SK-N-SH (cell line): Measurements from ENCODE around the gene HECW1. TPM values are rescaled to one million over a fixed set of nuclear protein-coding genes. Genes with fewer than 3 reads are reported as not detected.

ENCODE experiments used
- CTCF ChIA-PET: fragments of 300-600, 350-600 bp; formaldehyde crosslinking; extraction: SDS; loops from one replicate; lab custom pipeline; 2021; lab: Yijun Ruan, JAX
- POLR2A ChIA-PET: fragments of 350-600 bp; sonication (Branson Sonifier 250); formaldehyde crosslinking; extraction: SDS; loops from one replicate; lab custom pipeline; 2020; ENCODE audit warnings: antibody characterized with exemption, inconsistent platforms; lab: Yijun Ruan, JAX
- DNase-seq: peaks from one replicate; pipeline ENCODE4 v3.0.0; 2012
- H2AFZ ChIP-seq: fragments of 200-600 bp; sonication (generic); 2 replicates; pipeline ENCODE4 v1.8.1; 2016; ENCODE audit warnings: antibody characterized with exemption, mild to moderate bottlenecking, low read depth
- H3F3A ChIP-seq: fragments of 200-600 bp; sonication (generic); replicated peaks from 2 replicates; pipeline ENCODE3; 2016; ENCODE audit warnings: antibody characterized with exemption, mild to moderate bottlenecking; ENCODE audit not compliant: insufficient read depth
- H3K27ac ChIP-seq, 2 experiments: fragments of 200-500 bp in 1 of 2; fragments of 200-600 bp in 1 of 2; sonication (Bioruptor generic) in 1 of 2; sonication (generic), shearing (Covaris generic) in 1 of 2; 2 replicates each; pipeline versions ENCODE4 v1.5.1 to v1.6.1; 2014 to 2016; ENCODE audit warnings: low read depth in 2 of 2, inconsistent platforms in 1 of 2, low read length in 1 of 2, mild to moderate bottlenecking in 1 of 2, mixed read lengths in 1 of 2
- H3K27me3 ChIP-seq: fragments of 200-600 bp; sonication (generic), shearing (Covaris generic); 2 replicates; pipeline ENCODE4 v1.6.1; 2016; ENCODE audit warnings: mixed run types; ENCODE audit not compliant: insufficient read depth
- H3K36me3 ChIP-seq, 2 experiments: fragments of 200-500 bp in 1 of 2; fragments of 200-600 bp in 1 of 2; sonication (Bioruptor generic) in 1 of 2; sonication (generic) in 1 of 2; replicated peaks in 1 of 2; 2 replicates each; pipeline versions ENCODE3 to v1.5.1; 2014 to 2016; ENCODE audit warnings: low read length in 1 of 2, mild to moderate bottlenecking in 1 of 2; ENCODE audit not compliant: insufficient read depth in 2 of 2, control insufficient read depth in 1 of 2
- H3K4me1 ChIP-seq, 2 experiments: fragments of 200-500 bp in 1 of 2; fragments of 200-600 bp in 1 of 2; sonication (Bioruptor generic) in 1 of 2; sonication (generic), shearing (Covaris generic) in 1 of 2; 2 replicates each; pipeline versions ENCODE4 v1.5.1 to v1.6.1; 2014 to 2016; ENCODE audit warnings: low read depth in 1 of 2, low read length in 1 of 2, mixed run types in 1 of 2; ENCODE audit not compliant: insufficient read depth in 2 of 2, control insufficient read depth in 1 of 2
- H3K4me2 ChIP-seq: fragments of 200-600 bp; sonication (generic), shearing (Covaris generic); 2 replicates; pipeline ENCODE4 v1.6.1; 2017; ENCODE audit warnings: mixed run types
- H3K4me3 ChIP-seq, 2 experiments: fragments of 200-500 bp in 1 of 2; fragments of 200-600 bp in 1 of 2; sonication (Bioruptor generic) in 1 of 2; sonication (generic), shearing (Covaris generic) in 1 of 2; 2 replicates each; pipeline versions ENCODE4 v1.5.1 to v1.8.1; 2014 to 2016; ENCODE audit warnings: low read depth in 2 of 2, inconsistent platforms in 1 of 2, low read length in 1 of 2, mild to moderate bottlenecking in 1 of 2, mixed read lengths in 1 of 2, moderate library complexity in 1 of 2
- H3K79me2 ChIP-seq: fragments of 200-600 bp; sonication (generic); 2 replicates; pipeline ENCODE4 v1.8.1; 2017; ENCODE audit warnings: mild to moderate bottlenecking; ENCODE audit not compliant: insufficient read depth
- H3K9ac ChIP-seq: fragments of 200-600 bp; sonication (generic); 2 replicates; pipeline ENCODE4 v1.6.1; 2017; ENCODE audit warnings: mixed run types
- H3K9me2 ChIP-seq: fragments of 200-600 bp; sonication (generic); 2 replicates; pipeline ENCODE4 v1.6.1; 2017; ENCODE audit warnings: mixed run types
- H3K9me3 ChIP-seq: fragments of 200-600 bp; sonication (generic); 2 replicates; pipeline ENCODE4 v1.6.1; 2017; ENCODE audit warnings: mixed run types, mild to moderate bottlenecking, moderate library complexity
- H4K20me1 ChIP-seq: fragments of 200-600 bp; sonication (generic); 2 replicates; pipeline ENCODE4 v1.6.1; 2017; ENCODE audit warnings: mild to moderate bottlenecking, mixed run types; ENCODE audit not compliant: insufficient read depth
- CHD2 ChIP-seq: fragments of 150-350 bp; IDR thresholded peaks from 2 replicates; pipeline ENCODE4 v1.6.1; 2018; ENCODE audit warnings: low read length; ENCODE audit not compliant: partially characterized antibody
- CTCF ChIP-seq: fragments of 200-600 bp; sonication (generic); IDR thresholded peaks from 2 replicates; pipeline ENCODE4 v1.6.1; 2017; ENCODE audit warnings: antibody characterized with exemption, mild to moderate bottlenecking, moderate library complexity
- ELF1 ChIP-seq: IDR thresholded peaks from 2 replicates; pipeline ENCODE4 v1.4.0; 2012
- EP300 ChIP-seq, 2 experiments: IDR thresholded peaks; 2 replicates each; pipeline versions ENCODE4 v1.4.0 to v1.6.1; 2012; ENCODE audit warnings: borderline replicate concordance in 1 of 2, low read depth in 1 of 2, low read length in 1 of 2
- EZH2phosphoT487 ChIP-seq: fragments of 200-600 bp; sonication (generic); IDR thresholded peaks from 2 replicates; pipeline ENCODE4 v1.6.1; 2017; ENCODE audit warnings: low read depth, mixed run types, mild to moderate bottlenecking, antibody characterized with exemption, moderate library complexity, borderline replicate concordance
- FOSL2 ChIP-seq: IDR thresholded peaks from 2 replicates; pipeline ENCODE4 v1.4.0; 2012; ENCODE audit warnings: low read depth, mild to moderate bottlenecking, moderate library complexity, borderline replicate concordance
- FOXJ3 ChIP-seq: sonication (generic); formaldehyde crosslinking; IDR thresholded peaks from 2 replicates; pipeline ENCODE4 v1.5.1; 2020; ENCODE audit warnings: mild to moderate bottlenecking, missing genetic modification reagents
- GABPA ChIP-seq: IDR thresholded peaks from 2 replicates; pipeline ENCODE4 v1.4.0; 2012; ENCODE audit warnings: low read depth, mild to moderate bottlenecking
- JUND ChIP-seq: IDR thresholded peaks from 2 replicates; pipeline ENCODE4 v1.4.0; 2012
- MEF2A ChIP-seq: IDR thresholded peaks from 2 replicates; pipeline ENCODE4 v1.4.0; 2012; ENCODE audit warnings: low read depth, borderline replicate concordance
- MXI1 ChIP-seq: IDR thresholded peaks from 2 replicates; pipeline ENCODE4 v1.6.1; 2012; ENCODE audit warnings: mild to moderate bottlenecking, low read depth, low read length, improper control_type of control experiment
- NFIC ChIP-seq: IDR thresholded peaks from 2 replicates; pipeline ENCODE4 v1.4.0; 2012; ENCODE audit warnings: borderline replicate concordance
- POLR2AphosphoS5 ChIP-seq: IDR thresholded peaks from 2 replicates; pipeline ENCODE4 v1.6.1; 2012; ENCODE audit warnings: low read depth, low read length
- RAD21 ChIP-seq: IDR thresholded peaks from 2 replicates; pipeline ENCODE4 v1.6.1; 2012; ENCODE audit warnings: mild to moderate bottlenecking, low read length
- RCOR1 ChIP-seq: fragments of 150-350 bp; IDR thresholded peaks from 2 replicates; pipeline ENCODE4 v1.6.1; 2017; ENCODE audit warnings: antibody characterized with exemption, low read length
- RFX5 ChIP-seq: IDR thresholded peaks from 2 replicates; pipeline ENCODE4 v1.6.1; 2012; ENCODE audit warnings: mild to moderate bottlenecking, improper control_type of control experiment, low read length
- RXRA ChIP-seq: IDR thresholded peaks from 2 replicates; pipeline ENCODE4 v1.4.0; 2012; ENCODE audit warnings: low read depth, mild to moderate bottlenecking, borderline replicate concordance
- TAF1 ChIP-seq: IDR thresholded peaks from 2 replicates; pipeline ENCODE4 v1.6.1; 2012; ENCODE audit warnings: low read depth, mild to moderate bottlenecking, low read length, moderate library complexity, borderline replicate concordance
- TCF12 ChIP-seq: IDR thresholded peaks from 2 replicates; pipeline ENCODE4 v1.4.0; 2012
- TEAD4 ChIP-seq: IDR thresholded peaks from 2 replicates; pipeline ENCODE4 v1.4.0; 2012; ENCODE audit warnings: mild to moderate bottlenecking, borderline replicate concordance; ENCODE audit not compliant: insufficient read depth
- USF2 ChIP-seq: fragments of 150-350 bp; IDR thresholded peaks from 2 replicates; pipeline ENCODE4 v1.6.1; 2017; ENCODE audit warnings: antibody characterized with exemption, low read length, low read depth, borderline replicate concordance
- WGBS: methylation state at CpG from one replicate; pipeline ENCODE4 v1.1.6; 2017; ENCODE audit warnings: low lambda C conversion rate; 5-methylcytosine and 5-hydroxymethylcytosine counted together
- polyA plus RNA-seq, 3 experiments: library from polyadenylated mRNA; depleted of rRNA; stranded (reverse); fragments of >200 nt; gene quantifications; 2 replicates each; pipeline ENCODE4 v1.2.3, GENCODE V29; 2012
- TF ChIP-seq, protein P1 (sequence below): IDR thresholded peaks from 2 replicates; pipeline ENCODE4 v1.4.0; 2012; ENCODE audit warnings: low read depth, borderline replicate concordance

The HECW1 gene
- polyA plus RNA-seq, 1 of the 3 experiments (the other 2 are of a cell fraction) = not detected

DNA sequence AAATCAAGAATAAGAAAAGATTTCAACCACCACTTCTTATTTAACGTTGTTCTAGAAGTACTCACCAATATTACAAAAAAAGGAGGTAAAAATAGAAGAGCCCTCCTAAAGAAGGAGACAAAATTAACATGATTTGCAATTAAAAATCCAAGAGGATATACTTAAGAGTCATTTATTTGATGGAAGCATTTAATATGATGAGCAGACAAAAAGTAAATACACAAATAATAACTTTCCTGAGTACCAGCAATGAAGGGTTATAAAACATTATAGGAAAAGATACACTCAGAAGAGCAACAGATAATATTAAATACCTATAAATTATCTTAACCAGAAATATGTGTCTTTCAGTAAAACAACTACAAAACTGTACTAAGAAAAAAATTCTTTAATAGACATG lies 363.5 kb downstream of the HECW1 start:
- POLR2A ChIA-PET = no interaction called here

GRCh38 chr7:43476896-43477295 lies 364.4 kb downstream of the HECW1 start:
- H3K4me1 ChIP-seq = peaks cover 0 to 3% of the 10 kb centered on the region in 2 experiments; a peak in 1 of 4 replicates
- 94% methylated on average over 2 of the region's 2 CpGs for WGBS
- no peaks in the 10 kb centered on the region for H3K9me3 ChIP-seq
- H3K36me3 ChIP-seq = no peaks in the 10 kb centered on the region
- no peaks in the 10 kb centered on the region for H3K9me2 ChIP-seq
- H3F3A ChIP-seq = peaks cover under 1% of the 10 kb centered on the region
- H3K4me2 ChIP-seq = no peak overlapping the region
- H3K9ac ChIP-seq = no peak overlapping the region
- no peak overlapping the region for H3K27ac ChIP-seq
- H2AFZ ChIP-seq = no peak overlapping the region
- no peaks in the 10 kb centered on the region; the same call in 1 of the 2 replicates for H4K20me1 ChIP-seq
- no peaks in the 10 kb centered on the region for H3K79me2 ChIP-seq
- DNase-seq = no peak
- ChIA-PET POLR2A (no interaction called here), CTCF (interaction anchor here (1.3 kb wide), 1 partner anchor 22 kb away, joined by 4 read pairs; no protein-coding TSS in a partner anchor)
- H3K4me3 ChIP-seq = no peak overlapping the region
- no peaks in the 10 kb centered on the region for H3K27me3 ChIP-seq
- TF ChIP-seq POLR2AphosphoS5 (no peak), EZH2phosphoT487 (no peak), RCOR1 (no peak), USF2 (no peak), TEAD4 (no peak), EP300 (IDR thresholded peaks at IDR 0.05; ENCODE audit: borderline replicate concordance in 1 of 2, low read depth in 1 of 2, low read length in 1 of 2) (no peak), RXRA (no peak), RFX5 (no peak), RAD21 (no peak)
- TF ChIP-seq, protein P1, sequence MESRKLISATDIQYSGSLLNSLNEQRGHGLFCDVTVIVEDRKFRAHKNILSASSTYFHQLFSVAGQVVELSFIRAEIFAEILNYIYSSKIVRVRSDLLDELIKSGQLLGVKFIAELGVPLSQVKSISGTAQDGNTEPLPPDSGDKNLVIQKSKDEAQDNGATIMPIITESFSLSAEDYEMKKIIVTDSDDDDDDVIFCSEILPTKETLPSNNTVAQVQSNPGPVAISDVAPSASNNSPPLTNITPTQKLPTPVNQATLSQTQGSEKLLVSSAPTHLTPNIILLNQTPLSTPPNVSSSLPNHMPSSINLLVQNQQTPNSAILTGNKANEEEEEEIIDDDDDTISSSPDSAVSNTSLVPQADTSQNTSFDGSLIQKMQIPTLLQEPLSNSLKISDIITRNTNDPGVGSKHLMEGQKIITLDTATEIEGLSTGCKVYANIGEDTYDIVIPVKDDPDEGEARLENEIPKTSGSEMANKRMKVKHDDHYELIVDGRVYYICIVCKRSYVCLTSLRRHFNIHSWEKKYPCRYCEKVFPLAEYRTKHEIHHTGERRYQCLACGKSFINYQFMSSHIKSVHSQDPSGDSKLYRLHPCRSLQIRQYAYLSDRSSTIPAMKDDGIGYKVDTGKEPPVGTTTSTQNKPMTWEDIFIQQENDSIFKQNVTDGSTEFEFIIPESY = no peak

More for the DNA sequence above, 363.5 kb downstream of the HECW1 start:
- Histone ChIP-seq H4K20me1 (no peaks in the 10 kb centered on the region), H3K4me1 (peaks cover 0 to 3% of the 10 kb centered on the region in 2 experiments; a peak in 1 of 4 replicates), H3F3A (no peaks in the 10 kb centered on the region), H3K27ac (no peak overlapping the region), H3K4me2 (no peak overlapping the region), H2AFZ (no peak overlapping the region), H3K9ac (no peak overlapping the region), H3K9me2 (no peaks in the 10 kb centered on the region)
- no peak for DNase-seq
- 55% methylated on average over 1 of the region's 1 CpG for WGBS
- no peak for TF ChIP-seq TCF12
- TF ChIP-seq ELF1 = no peak
- TF ChIP-seq CHD2 = no peak
- no peak for TF ChIP-seq FOSL2
- TF ChIP-seq CTCF = no peak
- no peak for TF ChIP-seq EP300 (IDR thresholded peaks at IDR 0.05; ENCODE audit: borderline replicate concordance in 1 of 2, low read depth in 1 of 2, low read length in 1 of 2)
- no peak for TF ChIP-seq TEAD4
- no peak for TF ChIP-seq TAF1
- TF ChIP-seq MXI1 = no peak
- TF ChIP-seq MEF2A = no peak
- TF ChIP-seq NFIC = no peak
- no peak for TF ChIP-seq USF2
- TF ChIP-seq RFX5 = no peak
- TF ChIP-seq GABPA = no peak
- no peak for TF ChIP-seq JUND
- no peak for TF ChIP-seq RXRA
- TF ChIP-seq FOXJ3 (CRISPR knock-in tag) = no peak
- no peak for TF ChIP-seq EZH2phosphoT487
- no peak for TF ChIP-seq POLR2AphosphoS5
- TF ChIP-seq, all 33 proteins: peak for 0
- peaks cover 7% of the 10 kb centered on the region; the same call in 1 of the 2 replicates for H3K27me3 ChIP-seq
- no peak overlapping the region for H3K4me3 ChIP-seq
- H3K9me3 ChIP-seq = no peaks in the 10 kb centered on the region
- CTCF ChIA-PET = no interaction called here
- H3K79me2 ChIP-seq = no peaks in the 10 kb centered on the region
- no peaks in the 10 kb centered on the region for H3K36me3 ChIP-seq
